ENCODE measurements around the gene PIEZO2. TPM values are rescaled to one million over a fixed set of nuclear protein-coding genes. Genes with fewer than 3 reads are reported as not detected.
A peak's percentile ranks its signal among the peaks of the same experiment; 100 is the strongest.
"Not testable (repeated sequence)": the region's sequence is repeated elsewhere in the genome, so short reads cannot be mapped to it uniquely, and the experiment has no call there.

The PIEZO2 gene
- total and polyA plus RNA-seq, 9 donors, result 2.0 to 8.5 (median 3.2) TPM

DNA sequence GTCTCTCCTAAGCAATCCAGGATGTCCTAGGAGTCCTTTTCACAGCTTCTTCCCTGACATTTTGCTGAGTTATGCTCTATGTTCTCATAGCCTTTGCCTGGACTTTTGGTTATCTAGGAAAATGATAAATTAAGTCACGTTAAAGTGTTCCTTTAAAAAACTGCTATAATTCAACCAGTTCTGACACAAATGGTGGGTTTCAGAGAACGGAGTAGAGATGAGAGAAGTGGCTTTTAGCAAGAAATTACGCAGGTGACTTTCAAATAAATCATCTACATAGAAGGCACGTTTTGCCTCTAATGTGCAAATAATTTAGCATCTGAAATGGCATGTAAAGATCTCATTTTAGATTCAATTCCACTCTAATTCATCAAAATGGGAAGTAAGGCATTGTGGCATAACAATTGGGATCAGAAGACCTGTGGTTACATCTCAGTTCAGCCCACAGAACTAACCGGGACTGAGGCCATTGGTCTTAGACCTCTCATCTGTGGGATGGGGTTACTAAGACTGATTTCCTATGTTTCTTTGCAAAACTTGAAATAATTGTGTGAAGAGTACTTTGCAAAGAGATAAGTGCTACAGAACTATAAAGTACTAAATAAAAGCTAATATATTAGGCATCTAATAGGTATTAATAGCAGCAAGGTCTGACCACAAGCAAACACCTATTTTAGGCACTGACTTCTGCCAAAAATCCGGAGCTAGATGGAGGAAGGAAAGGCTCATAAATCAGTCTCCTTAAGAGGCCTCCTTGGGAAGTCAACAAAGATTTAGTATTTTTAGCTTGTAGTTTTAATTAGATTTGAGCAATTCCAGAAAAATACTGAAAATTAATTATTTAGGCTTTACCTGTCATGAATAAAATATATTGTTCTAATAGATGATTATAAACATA, 211.4 kb downstream of the PIEZO2 start:
- Histone ChIP-seq H3K27ac (no peak overlapping the region), H3K4me3 (no peak overlapping the region), H3K27me3 (no peaks in the 10 kb centered on the region), H3K9me3 (no peaks in the 10 kb centered on the region), H3K4me1 (ENCODE audit: insufficient read depth) (peaks cover 7% of the 10 kb centered on the region), H3K36me3 (no peaks in the 10 kb centered on the region)
- TF ChIP-seq, protein P1, sequence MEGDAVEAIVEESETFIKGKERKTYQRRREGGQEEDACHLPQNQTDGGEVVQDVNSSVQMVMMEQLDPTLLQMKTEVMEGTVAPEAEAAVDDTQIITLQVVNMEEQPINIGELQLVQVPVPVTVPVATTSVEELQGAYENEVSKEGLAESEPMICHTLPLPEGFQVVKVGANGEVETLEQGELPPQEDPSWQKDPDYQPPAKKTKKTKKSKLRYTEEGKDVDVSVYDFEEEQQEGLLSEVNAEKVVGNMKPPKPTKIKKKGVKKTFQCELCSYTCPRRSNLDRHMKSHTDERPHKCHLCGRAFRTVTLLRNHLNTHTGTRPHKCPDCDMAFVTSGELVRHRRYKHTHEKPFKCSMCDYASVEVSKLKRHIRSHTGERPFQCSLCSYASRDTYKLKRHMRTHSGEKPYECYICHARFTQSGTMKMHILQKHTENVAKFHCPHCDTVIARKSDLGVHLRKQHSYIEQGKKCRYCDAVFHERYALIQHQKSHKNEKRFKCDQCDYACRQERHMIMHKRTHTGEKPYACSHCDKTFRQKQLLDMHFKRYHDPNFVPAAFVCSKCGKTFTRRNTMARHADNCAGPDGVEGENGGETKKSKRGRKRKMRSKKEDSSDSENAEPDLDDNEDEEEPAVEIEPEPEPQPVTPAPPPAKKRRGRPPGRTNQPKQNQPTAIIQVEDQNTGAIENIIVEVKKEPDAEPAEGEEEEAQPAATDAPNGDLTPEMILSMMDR (IDR thresholded peaks at IDR 0.05), result no peak
- no peak for TF ChIP-seq POLR2A (IDR thresholded peaks at IDR 0.05)
- TF ChIP-seq EP300 (IDR thresholded peaks at IDR 0.05), result no peak
- DNase-seq, result no peak
- intact Hi-C loops (cut with DNase I), result no loop called here
- WGBS, 3 donors, result 57 to 66% (median 63%) methylated on average over 6 of the region's 6 CpGs

DNA sequence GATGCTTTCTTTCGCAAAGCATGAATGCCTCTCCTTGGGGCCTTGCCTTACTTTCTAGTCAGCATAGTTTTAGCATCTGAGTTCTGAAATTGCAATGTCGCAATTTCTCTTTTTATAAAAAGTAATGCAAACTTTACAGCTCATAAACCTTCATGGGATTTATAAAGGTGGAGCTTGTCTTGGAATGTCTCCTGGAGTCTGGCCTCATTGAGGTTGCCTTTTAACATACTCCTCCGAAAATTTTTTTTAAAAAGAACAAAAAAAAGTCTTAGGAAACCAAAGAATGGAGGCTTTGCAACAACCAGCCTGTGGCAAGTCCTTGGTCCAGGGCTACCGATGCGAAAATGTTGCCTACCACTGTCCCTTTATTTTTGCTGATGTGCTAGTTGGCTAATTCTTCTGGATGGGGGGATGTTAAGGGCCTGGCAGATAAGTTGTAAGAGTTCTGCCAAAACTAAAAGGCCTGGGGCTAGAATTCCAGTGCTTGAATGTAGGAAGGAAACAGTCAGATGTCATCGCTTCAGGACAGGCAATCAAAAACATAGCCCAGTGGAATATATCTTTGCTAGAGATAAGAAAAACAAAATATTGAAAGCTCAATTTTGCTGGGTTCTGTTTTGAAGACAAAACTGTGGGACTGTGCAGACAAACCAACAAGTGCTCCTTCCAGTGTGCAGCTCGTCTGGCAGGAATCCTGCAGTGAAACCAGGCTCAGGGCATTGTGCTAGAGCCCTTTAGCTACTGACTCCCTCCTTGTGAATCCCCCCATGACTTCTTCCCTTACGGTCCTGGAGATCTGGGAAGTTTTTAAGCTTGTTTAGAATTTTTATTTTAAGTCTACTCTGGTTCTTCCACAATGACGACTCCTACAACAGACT, 213.0 kb downstream of the PIEZO2 start:
- no peak overlapping the region for H3K4me3 ChIP-seq
- intact Hi-C loops (cut with DNase I), result no loop called here
- WGBS, 3 donors, result 40 to 54% (median 47%) methylated on average over 9 of the region's 9 CpGs

DNA sequence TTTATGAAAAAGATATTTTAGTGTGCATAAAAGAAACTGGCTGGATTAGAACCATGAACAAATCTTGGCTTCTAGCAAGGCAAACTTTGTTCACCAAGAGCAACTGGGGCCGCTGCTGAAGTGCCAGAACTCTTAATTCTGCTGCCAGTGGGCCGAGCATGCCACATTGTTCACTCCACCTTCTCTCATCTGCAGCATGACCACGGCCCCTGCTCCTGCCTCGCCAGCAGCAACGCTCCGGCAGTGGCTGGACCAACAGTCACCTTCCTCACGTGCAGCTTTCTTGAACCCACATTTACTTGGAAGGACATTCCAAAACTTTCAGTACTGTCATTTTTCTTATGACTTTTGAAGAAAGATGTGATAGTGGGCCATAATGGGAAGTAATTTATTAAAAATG, 213.8 kb downstream of the PIEZO2 start:
- DNase-seq, result no peak
- no peak overlapping the region for H3K27ac ChIP-seq
- no peaks in the 10 kb centered on the region for H3K9me3 ChIP-seq
- no peaks in the 10 kb centered on the region for H3K27me3 ChIP-seq
- H3K36me3 ChIP-seq, result no peaks in the 10 kb centered on the region
- TF ChIP-seq POLR2A (IDR thresholded peaks at IDR 0.05) (no peak), EP300 (IDR thresholded peaks at IDR 0.05) (no peak)
- TF ChIP-seq, protein P1 (IDR thresholded peaks at IDR 0.05), result no peak
- H3K4me3 ChIP-seq, result no peak overlapping the region
- intact Hi-C loops (cut with DNase I), result no loop called here
- WGBS, 3 donors, result 95 to 98% (median 97%) methylated on average over 7 of the region's 7 CpGs
- peaks cover 7% of the 10 kb centered on the region for H3K4me1 ChIP-seq (ENCODE audit: insufficient read depth)

More for the DNA sequence above, 213.0 kb downstream of the PIEZO2 start:
- TF ChIP-seq, protein P1 (IDR thresholded peaks at IDR 0.05), result no peak
- no peak for TF ChIP-seq EP300 (IDR thresholded peaks at IDR 0.05)
- no peak for TF ChIP-seq POLR2A (IDR thresholded peaks at IDR 0.05)
- no peaks in the 10 kb centered on the region for H3K36me3 ChIP-seq
- peak overlapping the region in 1 of 2 donors; percentile 0 for H3K27ac ChIP-seq
- H3K27me3 ChIP-seq, result no peaks in the 10 kb centered on the region
- no peak for DNase-seq
- H3K9me3 ChIP-seq, result no peaks in the 10 kb centered on the region
- peaks cover 7% of the 10 kb centered on the region for H3K4me1 ChIP-seq (ENCODE audit: insufficient read depth)

DNA sequence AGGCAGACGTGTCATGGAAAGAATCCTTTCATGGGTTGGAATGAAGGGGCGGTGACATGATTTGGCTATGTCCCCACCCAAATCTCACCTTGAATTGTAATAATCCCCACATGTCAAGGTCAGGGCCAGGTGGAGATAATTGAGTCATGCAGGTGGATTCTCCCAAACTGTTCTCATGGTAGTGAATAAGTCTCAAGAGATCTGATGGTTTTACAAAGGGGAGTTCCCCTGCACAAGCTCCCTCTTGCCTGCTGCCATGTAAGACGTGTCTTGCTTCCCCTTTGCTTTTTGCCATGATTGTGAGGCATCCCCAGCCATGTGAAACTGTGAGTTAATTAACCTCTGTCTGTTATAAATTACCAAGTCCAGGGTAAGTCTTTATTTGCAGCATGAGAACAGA, 215.7 kb downstream of the PIEZO2 start:
- H3K4me1 ChIP-seq (ENCODE audit: insufficient read depth); intact Hi-C loops (cut with DNase I); H3K4me3 ChIP-seq; H3K36me3 ChIP-seq; DNase-seq; H3K27me3 ChIP-seq; H3K27ac ChIP-seq; H3K9me3 ChIP-seq: not testable (repeated sequence)
- WGBS, 3 donors, result 83 to 89% (median 88%) methylated on average over 3 of the region's 3 CpGs

Measured in ovary (tissue), 9 donors.